HG02973 (cell line): ENCODE measurements around the gene SERINC5.

Experiments used
- ATAC-seq: cut with Tn5 transposase; IDR thresholded peaks from one replicate; pipeline ENCODE4 v1.9.1; 2021; ENCODE audit warnings: moderate library complexity; ENCODE audit not compliant: unreplicated experiment

Gene SERINC5

DNA sequence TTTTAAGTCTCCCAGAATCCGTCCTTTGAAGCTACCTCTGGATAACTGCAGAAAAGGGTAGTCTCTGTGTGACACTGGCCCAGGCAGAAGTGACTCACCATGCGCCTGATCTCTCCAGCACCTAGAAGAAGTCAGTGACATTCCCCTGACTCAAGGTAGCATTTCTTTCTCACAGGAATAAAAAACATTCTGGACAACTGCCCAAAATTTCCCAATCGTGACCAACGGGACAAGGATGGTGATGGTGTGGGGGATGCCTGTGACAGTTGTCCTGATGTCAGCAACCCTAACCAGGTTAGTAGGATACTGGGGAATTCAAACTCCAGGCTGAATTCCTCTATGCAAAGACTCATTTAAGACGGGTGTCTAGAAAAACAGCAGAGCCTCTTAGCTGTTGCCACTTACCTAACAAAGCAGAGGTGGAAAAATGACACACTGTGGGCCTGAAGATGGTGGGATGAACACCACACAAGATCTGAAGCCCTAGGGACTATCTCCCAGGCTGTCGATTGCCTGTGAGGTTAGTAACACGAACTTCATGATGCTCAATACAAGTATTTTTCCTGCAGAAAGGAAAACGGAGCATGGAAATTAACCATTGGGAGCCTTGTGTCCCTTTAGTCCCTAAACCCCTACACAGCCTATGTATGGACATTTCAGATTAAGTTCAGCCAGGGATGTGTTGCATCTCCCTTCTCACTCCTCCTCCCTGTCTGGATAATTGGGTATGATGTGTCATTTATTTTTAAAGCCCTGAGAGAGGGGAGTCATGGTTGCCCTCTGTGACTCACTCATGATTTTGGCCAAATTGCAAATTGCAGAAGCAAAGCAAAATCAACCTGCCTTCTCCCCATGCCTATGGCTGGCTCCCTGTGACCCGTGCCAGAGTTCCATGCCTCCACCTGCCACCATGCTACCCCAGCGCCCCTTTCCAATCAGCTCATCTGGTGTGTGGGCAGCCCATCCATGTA, 183.5 kb downstream of the SERINC5 start:
- no peak for ATAC-seq

DNA sequence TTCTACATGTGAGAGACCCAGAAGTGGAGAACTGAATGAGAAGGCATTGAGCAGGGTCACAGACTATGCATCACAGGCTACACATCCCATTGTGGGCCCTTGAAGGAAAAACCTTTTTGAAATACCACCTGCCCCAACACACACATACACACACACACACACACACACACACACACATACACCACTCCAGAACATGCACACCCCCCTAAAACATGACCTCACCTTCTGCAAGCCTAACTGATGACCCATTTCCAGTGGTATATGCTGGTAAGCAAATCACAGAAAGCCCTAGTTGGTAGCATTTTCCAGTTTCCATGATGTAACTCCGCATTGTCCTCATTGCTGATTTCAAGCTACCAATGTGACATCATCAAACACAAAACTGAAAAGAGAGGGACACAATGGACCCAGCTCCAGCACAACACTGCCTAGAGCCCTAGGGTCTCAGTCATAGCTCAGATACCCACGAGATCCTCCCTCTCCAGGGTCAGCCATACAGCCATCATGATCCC, 184.3 kb downstream of the SERINC5 start:
- no peak for ATAC-seq

DNA sequence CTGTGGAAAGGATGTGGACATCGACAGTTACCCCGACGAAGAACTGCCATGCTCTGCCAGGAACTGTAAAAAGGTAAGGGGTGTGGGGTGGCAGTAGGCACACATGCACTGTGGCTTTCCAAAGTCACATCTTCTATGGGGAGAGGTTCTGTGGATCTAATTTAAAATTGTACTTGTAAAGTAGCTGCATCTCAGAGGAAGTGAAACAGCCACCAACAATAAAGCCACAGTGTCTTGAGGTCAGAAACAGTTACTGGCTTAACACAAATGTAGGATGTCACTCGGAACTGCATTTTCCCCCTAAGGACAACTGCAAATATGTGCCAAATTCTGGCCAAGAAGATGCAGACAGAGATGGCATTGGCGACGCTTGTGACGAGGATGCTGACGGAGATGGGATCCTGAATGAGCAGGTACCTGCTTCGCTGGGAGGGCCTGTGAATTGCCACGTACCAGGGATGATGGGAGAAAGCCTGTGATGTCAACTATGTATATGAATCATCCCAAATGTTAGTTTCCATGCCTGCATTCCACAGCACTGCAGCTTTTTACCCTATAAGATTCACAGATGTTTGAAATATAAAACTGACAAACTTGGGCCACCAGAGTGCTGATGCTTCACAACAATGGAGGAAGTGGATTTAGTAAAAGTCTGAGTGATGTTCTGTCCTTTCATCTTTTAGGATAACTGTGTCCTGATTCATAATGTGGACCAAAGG, 185.4 kb downstream of the SERINC5 start:
- no peak for ATAC-seq

DNA sequence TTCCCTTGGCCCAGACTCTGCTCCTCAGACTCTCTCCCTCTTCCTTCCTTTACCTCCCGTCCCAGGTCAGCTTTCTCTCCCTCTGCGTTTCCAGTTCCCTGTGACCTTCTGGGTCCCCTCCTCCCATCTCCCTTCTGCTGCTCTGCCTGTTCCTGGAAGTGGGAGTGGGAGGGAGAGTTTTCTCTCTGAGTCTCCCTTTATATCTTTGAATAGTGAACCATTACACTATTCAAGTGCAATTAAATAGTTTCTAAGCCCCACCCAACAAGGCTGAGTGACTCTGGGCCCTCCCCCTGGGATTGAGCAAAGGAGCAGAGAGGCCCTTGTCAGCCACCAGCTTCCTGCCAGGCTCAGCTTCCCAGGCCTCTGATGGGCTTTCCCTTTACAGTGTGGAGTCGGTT, 185.9 kb downstream of the SERINC5 start:
- ATAC-seq, result no peak

DNA sequence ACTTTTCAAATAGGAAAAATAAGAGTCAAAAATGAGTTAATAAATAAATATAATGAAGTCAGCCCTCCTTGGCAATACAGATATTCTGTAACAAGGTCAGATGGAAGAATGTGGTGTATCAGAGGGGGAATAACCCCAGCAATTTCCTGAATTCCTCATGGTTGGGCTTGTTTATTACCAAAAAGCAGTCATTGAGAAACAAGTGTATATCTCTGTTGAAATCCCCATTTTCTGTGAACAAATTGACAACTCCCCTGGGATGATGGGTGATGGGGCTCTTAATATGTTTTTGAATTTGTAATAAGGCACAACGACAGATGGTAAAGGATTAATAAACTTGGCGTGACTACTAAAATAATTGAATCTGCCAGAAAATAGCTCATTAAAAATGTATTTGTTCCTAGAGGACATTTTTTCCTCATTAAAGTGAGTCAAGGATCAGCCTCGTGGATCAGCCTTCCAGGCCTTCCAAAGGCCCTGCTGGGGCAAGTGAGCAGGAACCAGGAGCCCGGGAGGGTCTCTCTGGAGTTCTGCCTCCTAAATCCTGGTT, 186.5 kb downstream of the SERINC5 start:
- no peak for ATAC-seq

DNA sequence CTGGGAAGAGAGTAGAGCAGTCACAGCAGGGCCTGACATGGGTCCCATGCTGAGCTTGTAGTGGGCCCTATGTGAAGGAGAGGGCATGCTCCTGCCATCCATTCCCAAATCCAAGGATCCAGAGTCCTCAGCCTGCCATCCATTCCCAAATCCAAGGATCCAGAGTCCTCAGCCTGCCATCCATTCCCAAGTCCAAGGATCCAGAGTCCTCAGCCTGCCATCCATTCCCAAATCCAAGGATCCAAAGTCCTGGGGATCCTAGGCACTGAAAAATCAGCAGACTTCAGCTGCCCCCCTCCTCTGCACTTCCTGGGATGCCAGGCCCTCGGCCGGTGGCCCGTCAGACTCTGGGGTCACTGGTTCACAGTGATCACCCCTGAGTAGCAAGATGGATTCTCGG, 187.1 kb downstream of the SERINC5 start:
- no peak for ATAC-seq

DNA sequence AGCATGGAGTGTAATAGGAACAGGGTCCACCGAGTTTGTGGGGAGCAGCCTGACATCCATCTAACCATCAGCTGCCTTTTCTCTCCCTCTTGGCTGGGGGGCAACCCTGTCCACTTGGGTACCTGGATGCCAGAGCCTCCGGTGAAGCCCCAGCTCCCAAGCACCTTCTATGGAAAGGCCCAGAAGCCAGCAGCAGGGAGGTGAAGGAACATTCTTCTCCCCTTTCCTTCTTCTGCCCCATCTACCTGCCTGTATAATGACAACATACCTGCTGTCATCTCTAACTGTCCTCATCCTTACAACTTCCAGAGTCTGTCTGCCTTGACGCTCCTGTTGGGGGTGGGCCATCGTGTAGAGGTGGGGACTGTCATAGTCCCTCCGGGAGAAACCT, 187.6 kb downstream of the SERINC5 start:
- no peak for ATAC-seq

DNA sequence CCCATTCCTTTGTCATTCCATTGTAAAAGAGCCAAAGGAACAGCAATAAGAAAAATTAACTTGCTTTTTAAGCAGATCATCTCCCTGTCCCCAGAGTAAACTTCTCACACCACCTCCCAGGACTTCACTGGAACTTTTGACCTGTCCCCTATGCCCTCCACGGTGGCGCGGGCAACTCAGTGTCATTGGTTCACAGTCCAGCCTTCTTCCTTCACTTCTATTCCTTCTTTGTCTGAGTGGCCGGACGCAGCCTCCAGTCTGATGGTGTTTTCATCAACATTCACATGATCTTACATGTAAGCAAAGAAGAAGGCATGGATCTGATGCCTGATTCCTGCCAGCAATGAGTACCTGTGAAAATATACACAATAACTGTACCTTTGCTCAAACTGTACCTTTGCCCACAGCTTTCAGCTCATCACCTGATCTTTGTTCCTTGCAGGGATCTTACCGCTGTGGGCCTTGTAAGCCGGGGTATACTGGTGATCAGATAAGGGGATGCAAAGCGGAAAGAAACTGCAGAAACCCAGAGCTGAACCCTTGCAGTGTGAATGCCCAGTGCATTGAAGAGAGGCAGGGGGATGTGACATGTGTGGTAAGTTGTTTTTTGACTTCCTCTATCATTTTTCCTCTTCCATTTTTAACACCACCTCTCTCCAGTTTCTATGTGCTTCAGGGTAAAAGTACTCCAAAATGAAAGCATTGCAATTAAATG, 188.2 kb downstream of the SERINC5 start:
- no peak for ATAC-seq

DNA sequence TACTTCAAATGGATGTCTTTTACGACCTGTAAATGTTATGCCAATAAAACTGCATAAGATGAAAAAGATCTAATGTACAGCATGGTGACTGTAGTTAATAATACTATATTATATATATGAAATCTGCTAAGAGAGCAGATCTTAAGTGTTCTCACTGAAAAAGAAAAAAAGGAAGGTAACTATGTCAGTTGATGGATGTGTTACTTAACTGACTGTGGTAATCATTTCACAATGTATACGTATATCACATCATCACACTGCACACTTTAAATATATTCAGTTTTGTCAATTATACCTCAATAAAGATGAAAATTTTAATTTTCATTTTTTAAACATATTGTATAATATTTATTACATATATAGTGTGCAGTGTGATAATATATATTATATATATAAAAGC, 188.8 kb downstream of the SERINC5 start:
- no peak for ATAC-seq

DNA sequence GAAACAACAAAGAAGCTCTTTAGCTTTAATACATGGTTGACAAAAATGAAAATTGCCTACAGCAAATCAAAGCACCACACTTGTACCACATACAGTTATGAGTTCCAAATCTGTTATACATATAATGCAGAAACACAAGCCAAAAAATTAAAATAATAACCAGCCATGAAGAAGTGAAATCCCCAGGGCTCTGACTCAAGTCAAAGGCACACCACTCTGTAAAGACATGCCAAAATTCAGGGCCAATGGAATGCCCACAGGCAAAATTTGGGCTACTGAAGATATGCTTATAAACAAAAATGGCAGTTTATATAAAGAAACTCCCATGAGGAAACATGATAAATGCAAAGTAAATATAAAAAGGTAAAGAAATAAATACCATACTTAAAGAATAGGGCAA, 191.7 kb downstream of the SERINC5 start:
- no peak for ATAC-seq
